GM18507 (cell line): ENCODE results near the gene KHK.
A peak's percentile ranks its signal among the peaks of the same experiment; 100 is the strongest.
"Not testable (repeated sequence)": the region's sequence is repeated elsewhere in the genome, so short reads cannot be mapped to it uniquely, and the experiment has no call there.

Experiments used
- DNase-seq: peaks from one replicate; pipeline ENCODE4 v3.0.0; 2011; ENCODE audit warnings: low read depth; ENCODE audit not compliant: insufficient read length; ENCODE audit errors: extremely low spot score
- FAIRE-seq: peaks from 2 replicates; lab custom pipeline; 2011; peaks lifted over from hg19 to GRCh38; lab: Jason Lieb, UNC

KHK gene

DNA sequence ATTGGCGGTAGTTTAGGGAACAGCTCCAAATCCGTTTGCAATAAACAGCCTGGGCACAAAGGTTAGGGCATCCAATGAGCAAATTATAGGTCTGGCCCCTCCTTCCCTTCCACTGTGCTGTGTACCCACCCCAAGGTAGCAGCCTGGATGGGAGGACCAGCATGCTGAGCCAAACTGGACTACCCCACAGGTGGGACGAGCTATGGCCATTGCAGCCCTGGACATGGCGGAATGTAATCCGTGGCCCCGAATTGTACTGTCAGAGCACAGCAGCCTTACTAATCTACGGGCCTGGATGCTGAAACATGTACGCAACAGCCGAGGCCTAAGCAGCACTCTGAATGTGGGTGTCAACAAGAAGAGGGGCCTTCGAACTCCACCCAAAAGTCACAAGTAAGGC is 28.4 kb upstream of the KHK start:
- FAIRE-seq (no peak), DNase-seq (no peak)

DNA sequence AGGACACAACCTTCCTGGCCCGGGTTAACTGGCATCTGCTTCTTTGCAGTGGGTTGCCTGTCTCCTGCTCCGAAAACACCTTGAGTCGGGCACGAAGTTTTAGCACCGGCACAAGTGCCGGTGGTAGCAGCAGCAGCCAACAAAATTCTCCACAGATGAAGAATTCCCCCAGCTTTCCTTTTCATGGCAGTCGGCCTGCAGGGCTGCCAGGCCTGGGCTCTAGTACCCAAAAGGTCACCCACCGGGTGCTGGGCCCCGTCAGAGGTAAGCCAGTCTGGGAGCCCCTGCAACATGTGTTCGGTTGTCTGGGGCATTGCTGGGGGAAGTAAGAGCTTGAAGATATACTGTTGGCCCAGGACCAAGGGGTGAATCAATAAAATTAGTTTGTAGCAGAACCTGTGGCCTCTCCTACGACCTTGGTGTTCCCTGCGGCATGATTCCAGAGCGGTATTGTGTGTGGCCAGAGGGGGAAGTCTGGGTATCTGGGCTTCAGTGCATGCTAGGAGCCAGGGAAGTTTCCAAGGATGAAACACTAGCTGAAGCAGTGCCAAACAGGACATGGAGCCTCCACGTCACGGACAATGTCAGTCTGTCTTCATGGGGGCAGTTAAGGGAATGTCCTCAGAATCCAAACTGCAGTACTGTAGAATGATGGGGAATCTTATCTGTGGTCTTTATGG is 27.3 kb upstream of the KHK start:
- DNase-seq, result no peak
- no peak for FAIRE-seq

DNA sequence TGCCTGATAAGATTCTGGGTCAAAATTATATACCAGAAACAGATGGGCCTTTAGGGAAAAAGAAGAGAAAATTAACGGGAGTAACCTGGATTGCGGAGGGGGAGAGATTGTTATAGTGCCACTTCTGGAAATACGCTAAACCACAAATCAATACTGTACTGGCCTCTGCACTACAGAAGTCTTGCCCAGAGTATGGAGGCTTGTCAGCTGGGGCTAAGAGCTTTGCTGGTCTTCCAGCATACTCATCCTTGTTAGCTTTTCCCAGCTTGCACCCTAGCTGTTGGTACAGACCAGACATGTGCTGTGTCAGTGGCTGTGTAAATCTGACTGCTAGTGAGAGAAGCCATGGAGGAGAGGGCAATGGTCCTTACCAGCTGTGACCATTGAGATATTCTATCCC is 26.2 kb upstream of the KHK start:
- FAIRE-seq (no peak), DNase-seq (no peak)

DNA sequence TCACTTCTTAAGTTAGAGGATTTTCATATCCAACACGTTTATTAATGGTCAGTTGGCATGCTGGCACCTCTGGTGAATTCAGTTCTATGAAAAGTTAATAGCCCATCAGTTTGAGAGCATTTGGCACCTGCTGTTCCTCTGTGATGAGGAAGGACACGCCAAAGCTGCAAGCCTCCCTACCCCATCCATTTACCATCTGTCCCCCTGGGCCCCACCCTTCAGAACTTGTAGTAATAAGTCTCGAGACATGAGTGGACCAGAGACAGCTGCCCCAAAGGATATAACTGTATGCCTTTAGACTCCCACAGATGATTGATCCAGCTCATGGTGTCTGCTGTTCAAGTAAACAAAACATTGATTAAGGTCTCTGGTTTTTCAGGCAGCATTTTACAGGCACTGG is 21.4 kb upstream of the KHK start:
- no peak for FAIRE-seq
- DNase-seq, result no peak

DNA sequence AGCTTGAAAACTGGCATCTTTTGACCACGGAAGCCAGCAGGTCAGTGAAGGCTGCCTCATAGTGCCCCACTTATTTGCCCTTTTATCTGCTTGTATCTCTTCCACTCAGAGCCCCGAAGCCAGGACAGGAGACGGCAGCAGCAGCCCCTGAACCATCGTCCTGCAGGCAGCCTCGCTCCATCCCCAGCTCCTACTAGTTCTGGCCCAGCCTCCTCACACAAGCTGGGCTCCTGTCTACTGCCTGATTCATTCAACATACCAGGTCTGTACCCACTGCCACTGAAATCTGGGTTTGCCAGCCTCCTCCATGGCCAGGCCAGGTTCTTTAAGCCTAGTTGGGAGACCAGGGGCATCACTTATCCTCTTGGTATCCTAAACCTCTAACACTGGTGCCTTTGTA is 19.2 kb upstream of the KHK start:
- FAIRE-seq (no peak), DNase-seq (no peak)

DNA sequence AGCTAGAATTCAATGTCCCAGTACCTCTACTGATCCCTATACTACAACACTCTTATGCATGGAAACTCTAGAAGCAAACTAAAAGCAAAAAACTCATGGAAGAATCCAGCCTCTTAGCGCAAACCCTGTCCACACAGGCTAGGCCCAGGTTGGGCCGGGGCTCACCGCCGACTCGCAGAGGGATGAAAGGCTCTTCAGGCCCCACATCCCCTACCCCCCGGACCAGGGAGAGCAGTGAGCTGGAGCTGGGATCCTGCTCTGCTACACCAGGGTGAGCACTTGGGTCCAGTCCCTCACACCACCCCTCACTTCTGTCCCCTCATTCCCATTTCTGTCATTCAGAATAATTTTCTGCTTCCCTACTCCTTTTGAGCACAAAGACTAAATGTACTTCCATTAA is 17.1 kb upstream of the KHK start:
- FAIRE-seq (no peak), DNase-seq (no peak)

DNA sequence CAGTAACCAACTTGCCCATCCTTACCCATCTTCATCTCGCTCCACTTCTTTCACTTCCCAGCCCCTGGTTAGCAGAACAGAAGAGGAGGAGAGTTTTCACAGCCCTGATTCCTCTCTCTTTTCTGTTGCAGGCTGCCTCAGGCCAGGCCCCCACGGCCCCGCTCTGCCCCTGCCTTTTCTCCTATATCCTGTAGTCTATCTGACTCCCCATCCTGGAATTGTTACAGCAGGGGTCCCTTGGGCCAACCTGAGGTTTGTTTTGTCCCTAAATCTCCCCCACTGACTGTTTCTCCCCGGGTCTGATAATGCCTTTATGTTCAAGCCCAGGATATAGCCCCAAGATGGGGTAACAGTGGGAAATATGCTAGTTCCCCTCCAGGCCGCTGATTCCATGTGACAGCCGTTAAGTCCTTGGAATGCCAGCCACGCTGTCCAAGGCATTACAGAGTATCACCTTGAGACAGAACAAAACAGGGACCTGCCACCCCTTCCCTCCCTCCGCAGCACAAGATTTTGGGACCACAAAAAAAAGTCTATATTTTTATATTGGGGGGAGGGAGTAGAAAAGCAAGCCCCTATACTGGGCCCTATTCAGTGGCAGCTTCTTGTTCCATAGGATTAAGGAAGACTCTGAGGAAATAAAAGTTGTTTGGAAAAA is 16.5 kb upstream of the KHK start:
- FAIRE-seq (no peak), DNase-seq (no peak)

DNA sequence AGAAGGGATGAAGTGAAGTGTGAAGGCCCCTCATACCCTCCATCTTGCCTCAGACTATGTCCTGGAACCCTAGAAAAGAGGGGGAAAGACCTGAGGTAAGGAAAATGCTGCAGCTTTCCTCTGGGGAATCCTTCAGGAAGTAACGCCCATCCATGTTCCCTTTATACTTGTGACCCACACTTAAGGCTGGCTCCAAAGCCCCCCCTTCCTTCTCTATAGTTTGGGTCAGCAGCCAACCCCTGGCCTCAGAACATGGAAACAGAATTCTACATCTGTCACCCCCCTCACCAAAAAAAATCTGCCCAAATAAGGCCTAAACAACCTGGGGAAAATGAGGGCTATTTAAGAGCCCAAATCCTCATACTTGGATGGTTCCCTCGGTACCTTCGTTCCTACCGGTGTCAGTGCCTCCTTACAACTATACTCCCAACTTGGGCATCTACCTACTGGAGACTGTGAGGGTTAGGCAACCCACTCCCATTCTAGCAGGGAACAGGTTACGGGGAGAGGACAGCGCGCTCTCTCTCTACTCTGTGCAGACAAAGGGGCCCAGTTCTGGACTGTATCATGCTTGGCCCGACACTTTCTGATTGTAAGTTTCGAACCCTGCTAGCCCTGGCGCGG is 15.8 kb upstream of the KHK start:
- FAIRE-seq, result no peak

DNA sequence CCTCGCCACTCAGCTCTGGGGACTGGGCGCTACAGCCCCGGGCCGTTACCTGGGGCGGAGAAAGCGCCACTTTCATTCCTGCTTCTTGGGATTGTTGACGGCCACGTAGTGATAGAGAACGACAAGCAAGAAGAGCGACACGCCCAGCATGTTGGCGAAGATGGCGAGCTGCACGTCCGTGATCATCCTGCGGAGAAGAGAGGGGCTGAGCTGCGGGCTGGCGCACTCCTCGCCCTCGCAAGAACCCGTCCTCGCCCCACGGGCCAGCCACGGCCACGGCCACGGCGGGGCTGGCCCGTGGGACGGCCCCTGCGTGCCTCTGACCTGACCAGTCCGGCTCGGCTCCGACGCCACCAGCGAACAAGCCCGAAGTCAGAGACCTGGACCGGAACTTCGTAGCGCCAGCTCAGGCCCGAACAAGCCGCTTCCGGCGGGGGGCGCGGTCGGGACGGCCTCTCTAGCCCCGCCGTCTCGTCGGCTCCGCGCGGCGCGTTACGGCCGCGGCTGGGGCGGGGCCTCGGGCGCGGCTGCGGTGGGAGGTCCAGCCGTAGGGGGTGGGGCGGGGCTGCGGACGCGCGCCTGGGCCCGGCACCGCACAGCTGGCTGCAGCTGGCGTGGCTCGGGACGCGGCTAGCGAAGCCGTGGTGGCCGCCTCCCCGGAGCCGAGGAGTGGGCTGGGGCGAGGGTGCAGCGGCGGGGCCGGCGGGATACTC is 15.1 kb upstream of the KHK start, which contains the start of gene OST4:
TSS of gene OST4 (minus strand) at position 378 of the 713 bp plus-strand sequence.
- peak; percentile 90 for FAIRE-seq

More for the DNA sequence above, 15.8 kb upstream of the KHK start:
- DNase-seq, result no peak

DNA sequence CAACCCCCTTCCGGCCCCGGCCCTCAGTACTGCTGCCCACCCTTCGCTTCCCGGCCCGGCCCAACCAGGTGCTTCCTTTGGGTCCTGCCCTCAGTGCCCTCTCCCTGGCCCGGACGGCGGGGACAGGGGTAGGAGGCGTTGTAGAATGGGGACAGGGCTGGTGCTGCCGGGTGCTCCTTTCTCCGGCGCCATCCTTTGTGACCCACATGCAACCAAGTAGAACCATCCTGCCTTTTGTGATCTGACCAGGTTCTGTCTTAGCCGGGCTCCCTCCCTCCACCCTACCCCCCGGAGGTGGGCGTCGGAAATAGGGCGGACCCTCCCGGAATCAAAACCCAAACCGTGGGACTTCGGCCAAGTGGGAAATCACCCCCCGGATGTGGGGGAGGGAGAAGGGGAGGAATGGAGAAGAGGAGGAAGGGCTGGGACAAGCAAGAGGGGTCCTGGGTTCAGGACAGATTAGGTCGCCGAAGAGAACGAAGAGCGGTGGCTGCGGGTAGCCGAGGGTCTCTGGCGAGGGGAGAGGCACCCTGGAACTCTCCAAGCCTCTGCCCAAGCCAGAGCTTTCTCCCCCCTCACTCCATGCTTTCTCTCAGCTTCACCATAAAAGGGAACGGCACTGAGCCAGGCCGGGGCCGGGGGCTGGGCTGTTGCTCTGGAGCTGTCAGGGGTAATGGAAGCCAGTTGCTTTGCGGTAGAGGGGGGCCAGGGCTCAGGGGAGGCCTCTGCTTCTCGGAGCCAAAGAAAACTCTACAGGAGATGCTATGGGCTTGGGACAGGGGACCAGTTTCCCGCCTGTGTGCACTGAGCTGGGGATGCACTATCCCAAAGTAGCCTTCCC is 14.4 kb upstream of the KHK start:
- FAIRE-seq, result no peak
- no peak for DNase-seq

More for the DNA sequence above, 15.1 kb upstream of the KHK start, which contains the start of gene OST4:
- peak; percentile 92 for DNase-seq

DNA sequence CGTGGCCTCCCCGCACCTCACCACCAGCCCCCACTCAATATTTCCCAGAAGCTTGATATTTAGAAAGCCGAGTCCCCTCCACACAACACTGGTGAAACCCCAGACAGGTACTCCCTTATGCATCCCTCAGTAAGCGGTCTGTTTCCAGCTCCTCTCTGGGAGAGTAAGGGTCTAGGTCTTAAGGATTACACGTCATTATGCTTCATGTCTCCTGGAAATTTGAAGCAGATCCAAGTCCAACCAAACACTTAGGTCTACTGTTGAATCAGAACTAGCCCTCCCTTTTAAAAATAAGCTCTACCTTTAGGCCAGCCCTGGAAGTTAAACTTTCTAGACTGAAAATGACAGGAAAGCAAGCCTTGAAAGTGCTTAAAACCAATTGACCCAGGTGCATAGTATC is 13.7 kb upstream of the KHK start:
- DNase-seq, result no peak
- FAIRE-seq, result no peak

DNA sequence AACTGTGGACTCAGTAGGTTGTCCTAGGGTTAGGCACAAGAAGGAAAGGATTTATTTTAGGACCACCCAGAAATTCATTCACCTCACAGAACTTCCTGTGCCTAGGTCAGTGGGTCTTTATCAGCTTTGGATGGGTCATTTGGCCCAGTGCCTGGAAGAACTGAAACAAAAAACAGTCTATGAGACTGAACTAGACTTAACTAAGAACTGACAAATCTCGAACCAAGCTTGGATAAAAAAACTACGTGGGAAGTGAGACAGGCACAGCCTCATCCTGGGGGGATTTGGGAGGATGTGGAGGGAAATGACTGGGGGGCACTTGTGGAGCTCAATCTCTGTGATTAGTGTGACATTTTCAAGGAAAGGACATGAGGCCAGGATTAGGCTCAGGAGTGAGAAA is 12.8 kb upstream of the KHK start:
- FAIRE-seq, result no peak

DNA sequence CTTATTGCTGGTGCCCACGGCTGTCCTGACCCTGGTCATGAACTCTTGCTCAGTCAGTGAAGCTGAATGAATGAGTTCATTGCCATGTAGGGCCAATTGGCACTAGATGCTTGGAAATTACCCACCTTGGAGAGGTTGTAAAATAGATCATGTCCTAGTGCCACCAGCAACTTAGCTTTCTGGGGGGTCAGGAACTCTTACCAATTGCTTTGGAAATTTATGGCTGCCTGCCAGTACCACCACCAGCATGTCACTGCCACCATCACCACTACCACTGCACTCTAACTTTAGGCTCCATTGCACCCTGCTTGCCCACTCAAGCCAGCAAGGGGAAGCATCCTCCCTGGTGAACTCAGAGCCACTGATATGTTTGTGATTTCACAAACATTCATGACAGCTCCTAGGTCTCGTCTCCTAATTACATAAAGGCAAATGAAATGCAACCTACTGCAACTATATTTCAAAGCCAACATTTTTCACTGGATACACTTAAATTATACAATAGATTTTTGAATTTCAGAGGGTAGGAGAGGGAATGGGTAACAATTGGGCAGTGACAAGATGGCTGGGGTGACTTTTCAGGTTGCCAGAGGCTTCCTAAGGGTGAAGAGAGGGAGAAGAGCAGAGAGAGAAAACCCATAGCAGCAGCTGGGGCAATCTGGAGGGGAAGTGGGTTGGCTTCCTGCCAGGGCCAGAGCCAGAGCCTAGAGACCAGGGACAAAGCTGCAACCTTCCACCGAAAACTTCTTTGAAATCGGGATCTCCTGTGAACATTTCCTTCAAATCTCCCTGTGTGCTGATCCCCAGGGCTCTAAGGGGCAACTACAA is 11.6 kb upstream of the KHK start:
- no peak for DNase-seq
- peak; percentile 80 for FAIRE-seq

More for the DNA sequence above, 12.8 kb upstream of the KHK start:
- no peak for DNase-seq

DNA sequence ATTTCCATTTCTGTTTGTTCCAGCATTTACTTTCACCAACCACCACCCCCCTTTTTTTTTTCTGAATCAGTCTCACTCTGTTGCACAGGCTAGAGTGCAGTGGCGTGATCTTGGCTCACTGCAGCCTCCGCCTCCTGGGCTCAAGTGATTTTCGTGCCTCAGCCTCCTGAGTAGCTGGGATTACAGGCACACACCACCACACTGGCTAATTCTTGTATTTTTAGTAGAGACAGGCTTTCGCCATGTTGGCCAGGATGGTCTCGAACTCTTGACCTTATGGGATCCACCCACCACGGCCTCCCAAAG is 11.1 kb upstream of the KHK start:
- not testable (repeated sequence) for FAIRE-seq, DNase-seq

DNA sequence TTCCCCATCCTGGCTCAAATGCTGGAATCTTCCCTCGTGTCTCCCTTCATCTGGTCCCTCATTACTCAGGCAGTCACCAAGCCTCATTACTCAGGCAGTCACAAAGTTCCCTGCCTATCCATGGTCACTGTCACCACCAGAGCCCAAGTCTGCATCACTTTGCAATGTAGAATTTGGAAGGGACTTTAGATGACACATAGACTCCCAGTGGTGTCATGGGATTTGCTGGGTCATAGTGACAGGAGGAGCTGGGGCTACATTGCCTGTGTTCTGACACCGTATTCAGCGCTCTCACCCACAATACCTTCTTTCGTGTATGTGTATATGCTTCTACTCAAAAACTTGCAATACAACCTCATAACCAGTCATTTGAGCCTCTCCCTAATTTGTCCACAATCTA is 10.2 kb upstream of the KHK start:
- DNase-seq (no peak), FAIRE-seq (no peak)

DNA sequence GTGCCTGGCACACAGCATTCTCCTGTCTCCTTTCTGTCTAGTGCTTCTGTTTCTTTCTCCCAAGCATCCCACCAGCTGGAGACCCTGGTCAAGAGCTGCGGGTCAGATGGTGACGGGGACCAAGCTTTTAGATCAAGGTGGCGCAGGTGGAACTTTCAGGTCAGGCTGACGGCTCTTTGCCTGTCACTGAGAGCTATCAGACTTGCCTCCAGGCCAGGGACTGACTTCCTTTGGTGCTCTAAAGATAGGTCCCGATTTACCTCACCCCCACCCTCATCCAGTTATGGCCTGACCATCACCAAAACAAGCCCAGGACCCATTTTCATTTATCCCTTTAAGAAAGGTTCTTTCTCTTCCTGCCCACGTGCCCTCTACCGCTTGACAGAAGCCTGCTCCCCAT is 9.3 kb upstream of the KHK start:
- DNase-seq, result no peak
- no peak for FAIRE-seq

DNA sequence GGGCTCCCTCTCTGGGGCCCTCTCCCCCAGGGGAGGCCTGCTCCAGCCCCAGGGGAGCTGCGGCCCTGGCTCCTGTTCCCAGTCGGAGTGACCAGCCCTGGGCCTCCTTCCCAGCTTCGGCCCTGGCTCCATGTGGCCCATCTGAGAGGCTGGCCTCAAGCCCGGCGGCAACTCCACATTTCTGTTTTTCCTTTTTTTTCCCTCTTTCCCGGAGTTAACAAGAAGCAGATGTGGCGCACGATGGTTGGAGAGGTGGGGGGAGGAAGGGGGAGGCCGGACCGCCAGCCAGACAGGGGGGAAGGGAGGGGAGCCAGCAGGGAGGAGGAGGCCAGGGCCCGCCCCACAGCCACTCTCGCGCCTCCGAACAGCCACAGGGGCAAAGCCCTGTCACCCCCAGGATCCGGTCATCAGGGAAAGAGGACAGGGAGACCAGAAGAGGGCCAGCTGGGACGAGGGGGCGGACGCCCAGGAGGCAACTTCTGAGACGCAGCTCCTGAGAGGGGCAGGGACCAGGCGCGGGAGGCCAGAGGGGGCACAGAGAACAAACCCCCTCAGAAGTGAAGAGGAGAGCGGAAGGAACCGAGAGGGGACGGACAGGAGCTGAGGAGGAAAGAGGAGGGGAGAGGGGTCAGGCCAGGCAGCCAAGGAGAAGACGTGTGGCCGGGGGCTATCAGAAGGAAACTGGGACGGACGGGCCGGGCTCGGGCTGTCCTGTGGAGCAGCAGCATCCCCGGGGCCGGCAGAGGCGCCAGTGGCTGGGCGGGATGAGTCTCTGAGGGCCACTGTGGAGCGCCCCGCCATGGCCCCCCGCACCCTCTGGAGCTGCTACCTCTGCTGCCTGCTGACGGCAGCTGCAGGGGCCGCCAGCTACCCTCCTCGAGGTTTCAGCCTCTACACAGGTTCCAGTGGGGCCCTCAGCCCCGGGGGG is 8.0 kb upstream of the KHK start, which contains the start of gene EMILIN1:
TSS of gene EMILIN1 (plus strand) at position 349 of the 928 bp plus-strand sequence. CDS start at position 800, 451 bp downstream.
- FAIRE-seq, result no peak
- no peak for DNase-seq
